Glomerular visceral epithelial cell (primary cell): ENCODE measurements around the gene ACVR2B.

Source experiments
- DNase-seq: peaks from one replicate; pipeline ENCODE4 v3.0.0-alpha.2; 2016; ENCODE audit errors: extremely low spot score

ACVR2B gene

DNA sequence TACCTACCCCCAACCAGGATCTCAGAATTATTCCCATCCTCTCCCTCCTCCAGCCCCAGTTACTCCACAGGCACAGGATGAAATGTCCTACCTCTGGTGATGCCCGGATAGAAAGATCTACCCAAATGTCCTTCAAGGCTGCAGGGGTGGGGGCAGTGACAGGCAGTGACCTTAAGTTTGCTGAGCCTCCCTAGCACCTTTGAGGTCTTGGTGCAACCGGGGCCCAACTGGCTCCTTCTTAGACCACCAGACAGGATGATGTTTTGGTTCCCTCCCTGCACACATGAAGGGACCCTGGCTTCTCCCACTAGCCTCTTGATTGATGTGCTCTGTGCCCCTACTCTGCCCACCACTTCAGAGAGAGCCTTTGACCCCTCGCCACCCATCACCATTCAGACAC, 78.8 kb downstream of the ACVR2B start:
- DNase-seq, result no peak

DNA sequence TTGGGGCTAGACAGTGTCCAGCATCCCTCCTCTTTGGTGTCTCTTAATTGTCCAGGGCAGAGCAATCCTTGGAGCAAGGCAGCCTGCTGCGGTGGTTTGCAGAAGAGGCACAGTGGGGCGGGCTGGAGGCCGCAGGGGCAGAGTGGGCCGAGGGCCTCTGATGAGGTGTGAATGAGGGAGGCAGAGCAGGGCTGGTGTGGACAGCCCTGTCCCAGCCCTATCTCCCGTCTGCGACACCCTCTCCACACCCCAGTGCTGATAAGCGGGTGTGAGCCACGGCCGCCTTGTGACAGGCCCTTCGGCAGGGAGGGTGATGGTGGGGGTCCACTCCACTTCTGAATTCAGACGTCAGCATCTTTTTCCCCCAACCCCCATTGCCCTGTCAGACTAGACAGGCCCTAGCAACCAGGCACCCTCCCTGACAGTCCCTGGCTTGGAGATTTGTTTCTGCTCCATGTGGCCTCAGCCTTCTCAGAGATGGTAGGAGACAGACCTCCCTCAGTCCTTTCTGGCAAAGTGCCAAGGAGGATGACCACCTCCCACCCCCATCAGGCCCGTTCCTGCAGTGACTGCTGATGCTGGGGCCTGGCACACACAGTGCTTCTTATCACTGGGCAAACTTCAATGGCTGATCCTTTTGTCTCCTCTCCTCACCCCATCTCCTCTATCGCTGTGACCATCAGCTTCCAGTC, 79.7 kb downstream of the ACVR2B start:
- DNase-seq, result no peak

- no peak for DNase-seq
Observed at GRCh38 chr3:38534180-38534579, 80.5 kb downstream of the ACVR2B start.

DNA sequence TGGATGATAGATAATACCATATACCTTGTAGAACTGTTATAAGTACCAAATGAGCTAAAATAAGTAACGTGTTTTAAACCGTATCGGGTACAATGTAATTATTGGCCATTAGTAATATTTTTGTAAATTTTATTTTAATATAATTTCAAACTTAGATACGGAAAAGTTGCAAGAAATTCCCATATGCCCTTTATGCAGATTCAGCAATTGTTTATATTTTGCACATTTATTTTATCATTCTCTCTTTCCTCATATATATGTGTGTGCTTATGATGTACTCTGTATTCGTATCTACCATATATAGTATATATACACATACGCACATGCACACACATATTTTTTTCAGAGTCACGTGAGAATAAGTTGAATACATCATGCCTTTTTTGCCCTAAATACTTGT, 80.9 kb downstream of the ACVR2B start:
- no peak for DNase-seq

- DNase-seq, result no peak
Observed at GRCh38 chr3:38536671-38537070, 83.0 kb downstream of the ACVR2B start.

GRCh38 chr3:38538773-38539353, 85.2 kb downstream of the ACVR2B start:
- no peak for DNase-seq

DNA sequence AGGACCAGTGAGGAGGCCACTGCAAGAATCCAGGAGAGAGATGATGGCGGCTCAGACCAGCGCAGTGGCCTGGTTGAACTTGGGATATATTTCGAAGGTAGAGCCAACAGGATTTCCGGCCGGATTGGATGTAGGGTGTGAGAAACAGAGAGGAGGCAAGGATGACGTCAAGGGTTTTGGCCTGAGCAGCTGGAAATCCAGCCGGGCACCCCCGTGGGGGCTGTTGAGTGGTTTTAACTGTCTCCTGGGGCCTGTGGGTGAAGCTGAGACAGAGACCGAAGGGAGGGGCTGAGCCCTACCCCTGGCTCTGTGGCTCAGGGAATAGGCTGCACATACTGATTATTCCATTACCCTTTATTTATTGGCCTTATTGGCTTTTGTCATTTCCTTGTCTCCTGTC, 88.1 kb downstream of the ACVR2B start:
- no peak for DNase-seq
